GM19099 (cell line): ENCODE measurements around the gene TMEM178B.

Experiments used
- POLR2A ChIP-seq: IDR thresholded peaks from 3 replicates; pipeline ENCODE4 v1.6.1; 2011; ENCODE audit warnings: low read depth; ENCODE audit not compliant: insufficient read length; ENCODE audit errors: extremely low read depth

TMEM178B gene

GRCh38 chr7:141073173-141073640 lies 657 bp upstream of the TMEM178B start:
- no peak for TF ChIP-seq POLR2A

GRCh38 chr7:141074162-141074991 lies 513 bp downstream of the TMEM178B start:
- no peak for TF ChIP-seq POLR2A

- TF ChIP-seq POLR2A, result no peak
Measured at GRCh38 chr7:141074997-141075396, 1.1 kb downstream of the TMEM178B start.

- TF ChIP-seq POLR2A, result no peak
Measured at GRCh38 chr7:141076377-141076776, 2.5 kb downstream of the TMEM178B start.

- no peak for TF ChIP-seq POLR2A
Measured at GRCh38 chr7:141079219-141079618, 5.4 kb downstream of the TMEM178B start.

GRCh38 chr7:141094336-141095070 lies 20.6 kb downstream of the TMEM178B start:
- TF ChIP-seq POLR2A, result no peak

GRCh38 chr7:141097430-141097829 lies 23.6 kb downstream of the TMEM178B start:
- TF ChIP-seq POLR2A, result no peak

- TF ChIP-seq POLR2A, result no peak
Measured at GRCh38 chr7:141102436-141102835, 28.6 kb downstream of the TMEM178B start.

- TF ChIP-seq POLR2A, result no peak
Measured at GRCh38 chr7:141103847-141104429, 30.1 kb downstream of the TMEM178B start.

- TF ChIP-seq POLR2A, result no peak
Measured at GRCh38 chr7:141113131-141113530, 39.3 kb downstream of the TMEM178B start.

GRCh38 chr7:141114029-141114664 lies 40.3 kb downstream of the TMEM178B start:
- no peak for TF ChIP-seq POLR2A

GRCh38 chr7:141115965-141116364 lies 42.1 kb downstream of the TMEM178B start:
- TF ChIP-seq POLR2A, result no peak

GRCh38 chr7:141118767-141119166 lies 44.9 kb downstream of the TMEM178B start:
- no peak for TF ChIP-seq POLR2A

GRCh38 chr7:141119187-141119586 lies 45.3 kb downstream of the TMEM178B start:
- TF ChIP-seq POLR2A, result no peak

- TF ChIP-seq POLR2A, result no peak
Measured at GRCh38 chr7:141122736-141123135, 48.9 kb downstream of the TMEM178B start.
